Head of caudate nucleus (tissue), 42 donors: ENCODE data around the gene CEACAM1.
"Not testable (repeated sequence)": the region's sequence is repeated elsewhere in the genome, so short reads cannot be mapped to it uniquely, and the experiment has no call there.

Experiments
- DNase-seq, 42 donors: peaks; one replicate each; pipeline versions ENCODE4 v3.0.0 to v3.0.0-alpha.2; 2020 to 2021; ENCODE audit warnings: mixed read lengths in 7 of 42
- intact Hi-C: fragments of 100-400 bp; cut with DNase I; formaldehyde crosslinking; loops from one replicate; pipeline ENCODE4 v1.15.0; 2022

The CEACAM1 gene

DNA sequence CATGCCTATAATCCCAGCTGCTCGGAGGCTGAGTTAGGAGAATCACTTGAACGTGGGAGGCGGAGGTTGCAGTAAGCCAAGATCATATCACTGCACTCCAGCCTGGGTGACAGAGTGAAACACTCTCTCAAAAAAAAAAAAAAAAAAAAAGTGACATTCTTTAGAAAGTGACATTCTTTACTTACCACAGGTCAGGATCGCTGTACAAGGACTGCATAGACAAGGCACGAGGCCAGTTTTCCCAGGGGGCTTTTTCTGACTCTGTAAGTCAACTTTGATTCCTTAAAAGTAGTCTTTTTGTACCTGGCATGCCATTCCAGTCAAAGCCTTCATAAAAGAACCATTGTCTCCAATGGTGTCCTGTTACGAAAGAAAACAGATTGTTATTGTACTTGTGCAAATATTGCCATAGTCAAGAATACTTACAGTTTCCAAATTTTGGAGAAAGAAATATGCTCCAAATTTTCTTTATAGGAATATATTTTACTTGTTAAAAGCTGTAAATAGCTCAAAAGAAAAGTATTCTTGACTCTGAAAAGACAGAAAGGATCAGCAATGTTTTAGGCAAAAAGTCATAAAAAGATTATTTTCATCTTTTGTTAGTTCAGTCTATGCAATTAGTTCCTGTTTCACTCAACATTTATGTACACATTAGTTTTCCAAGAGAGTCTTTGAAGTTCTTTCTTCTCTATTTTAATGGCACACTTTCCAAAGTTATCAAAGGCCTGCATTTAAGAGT, 39.3 kb downstream of the CEACAM1 start:
- intact Hi-C loops, result no loop called here
- DNase-seq, result no peak

DNA sequence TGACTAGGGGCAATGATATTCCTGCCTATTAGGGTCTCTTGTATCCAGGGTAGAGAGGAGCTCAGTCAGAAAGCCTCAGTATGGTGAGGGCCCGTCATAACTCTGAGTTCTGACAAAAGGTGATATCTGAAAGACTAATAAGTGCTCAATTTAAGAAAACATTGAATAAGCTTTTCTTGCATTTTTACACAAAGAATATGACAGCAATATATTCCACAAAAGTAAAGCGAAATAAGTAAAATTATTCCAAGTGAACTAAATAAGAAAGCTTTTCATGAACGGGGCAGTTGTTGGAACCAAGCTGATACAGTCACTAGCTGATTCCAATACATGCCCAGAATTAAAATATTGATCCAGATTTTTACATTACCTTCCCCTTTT, 40.5 kb downstream of the CEACAM1 start:
- DNase-seq, result no peak
- intact Hi-C loops, result no loop called here

GRCh38 chr19:42487032-42487797, 41.1 kb downstream of the CEACAM1 start:
- DNase-seq, result no peak
- intact Hi-C loops, result no loop called here

DNA sequence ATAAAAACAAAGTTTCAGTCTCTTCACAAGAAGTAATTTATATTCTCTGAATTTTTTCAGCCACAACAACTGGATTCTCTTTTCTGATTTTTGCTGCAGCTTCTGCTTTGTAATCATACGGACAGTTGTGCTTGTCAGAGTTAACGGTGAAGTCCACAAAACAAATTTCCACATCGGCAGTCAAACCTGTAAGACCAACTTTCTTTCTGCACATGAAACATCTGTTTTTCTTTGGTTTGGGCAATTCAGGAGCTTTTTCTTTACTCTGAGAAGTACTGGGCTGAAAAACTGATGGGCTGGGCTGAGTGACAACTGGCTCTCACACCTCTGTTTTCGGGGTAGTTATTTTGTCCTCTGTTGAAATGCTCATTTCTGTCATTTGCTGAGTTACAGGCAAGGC, 43.2 kb downstream of the CEACAM1 start:
- intact Hi-C loops, DNase-seq: not testable (repeated sequence)

DNA sequence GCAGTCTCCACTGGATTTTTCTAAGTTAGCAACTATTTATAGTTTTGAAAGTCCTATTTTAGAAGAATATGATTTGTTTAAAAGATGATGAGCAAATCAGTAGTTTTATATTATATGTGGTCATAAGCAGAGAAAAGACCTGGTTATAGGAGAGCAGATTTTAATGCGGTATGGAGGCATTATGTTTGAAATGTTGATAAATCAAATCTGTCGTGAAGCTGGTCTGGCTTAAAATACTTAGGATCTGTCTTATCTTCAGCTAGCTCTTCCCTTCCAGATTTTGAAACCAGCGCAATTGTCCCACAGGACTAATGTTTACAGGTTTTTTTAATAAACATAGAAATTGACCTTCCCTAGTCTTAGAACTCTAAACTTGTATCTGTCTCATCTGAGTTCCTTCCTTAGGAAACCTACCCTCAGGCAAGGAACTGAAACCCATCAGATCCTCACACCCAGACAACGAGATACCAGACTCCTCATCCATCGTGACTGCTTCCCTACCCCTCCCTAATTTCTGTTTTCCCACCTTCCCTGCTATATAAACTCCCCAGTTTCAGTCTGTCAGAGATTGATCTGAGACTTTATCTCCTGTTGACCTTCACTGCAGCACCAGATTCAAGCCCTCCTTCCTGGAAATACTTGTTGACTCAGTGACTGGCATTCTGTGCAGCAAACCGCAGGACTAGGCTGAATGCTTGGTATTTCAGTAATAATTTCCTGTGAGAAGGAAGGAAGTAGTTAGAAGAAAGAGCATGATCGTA, 47.8 kb downstream of the CEACAM1 start:
- intact Hi-C loops, result no loop called here

DNA sequence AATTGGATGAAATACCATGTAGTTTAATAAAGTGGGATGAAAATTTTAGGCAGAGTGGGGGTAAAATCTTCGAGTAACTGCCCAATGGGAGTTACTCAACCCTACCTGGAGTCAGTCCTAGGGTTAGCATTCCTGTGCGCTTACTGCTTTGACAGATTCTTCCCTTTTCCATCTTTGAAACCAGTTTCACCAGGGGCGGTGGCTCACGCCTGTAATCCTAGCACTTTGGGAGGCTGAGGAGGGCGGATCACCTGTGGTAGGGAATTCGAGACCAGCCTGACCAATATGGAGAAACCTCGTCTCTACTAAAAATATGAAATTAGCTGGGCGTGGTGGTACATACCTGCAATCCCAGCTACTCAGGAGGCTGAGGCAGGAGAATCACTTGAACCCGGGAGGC, 48.5 kb downstream of the CEACAM1 start:
- intact Hi-C loops, result no loop called here
- no peak for DNase-seq

More for the DNA sequence above, 47.8 kb downstream of the CEACAM1 start:
- peak in 1 of 42 donors; percentile 11 for DNase-seq

- DNase-seq, result no peak
- intact Hi-C loops, result no loop called here
These were observed 49.4 kb downstream of the CEACAM1 start for GRCh38 chr19:42478765-42479311.

DNA sequence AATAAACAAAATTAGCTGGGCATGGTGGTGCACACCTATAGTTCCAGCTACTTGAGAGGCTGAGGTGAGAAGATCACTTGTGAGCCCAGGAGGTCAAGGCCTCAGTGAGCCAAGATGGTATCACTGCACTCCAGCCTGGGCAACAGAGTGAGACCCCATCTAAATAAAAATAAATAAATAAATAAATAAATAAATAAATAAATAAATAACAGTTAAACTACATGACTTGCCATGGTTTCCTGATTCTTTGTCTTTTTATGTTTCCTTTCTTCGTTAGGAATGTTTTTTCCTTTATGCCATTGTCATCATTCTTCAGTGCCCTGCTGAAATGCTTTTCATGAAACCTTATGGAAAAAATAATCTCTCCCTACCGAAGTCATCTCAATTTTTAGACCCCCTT, 50.3 kb downstream of the CEACAM1 start:
- no peak for DNase-seq
- intact Hi-C loops, result no loop called here

GRCh38 chr19:42477117-42477516, 51.2 kb downstream of the CEACAM1 start:
- intact Hi-C loops, result no loop called here
- no peak for DNase-seq

- no peak for DNase-seq
- intact Hi-C loops, result no loop called here
These were observed 52.9 kb downstream of the CEACAM1 start for GRCh38 chr19:42475366-42475765.

- peak in 5 of 42 donors; percentile 22 to 52 (median 38) for DNase-seq
- intact Hi-C loops, result no loop called here
These were observed 53.5 kb downstream of the CEACAM1 start for GRCh38 chr19:42474743-42475142.

DNA sequence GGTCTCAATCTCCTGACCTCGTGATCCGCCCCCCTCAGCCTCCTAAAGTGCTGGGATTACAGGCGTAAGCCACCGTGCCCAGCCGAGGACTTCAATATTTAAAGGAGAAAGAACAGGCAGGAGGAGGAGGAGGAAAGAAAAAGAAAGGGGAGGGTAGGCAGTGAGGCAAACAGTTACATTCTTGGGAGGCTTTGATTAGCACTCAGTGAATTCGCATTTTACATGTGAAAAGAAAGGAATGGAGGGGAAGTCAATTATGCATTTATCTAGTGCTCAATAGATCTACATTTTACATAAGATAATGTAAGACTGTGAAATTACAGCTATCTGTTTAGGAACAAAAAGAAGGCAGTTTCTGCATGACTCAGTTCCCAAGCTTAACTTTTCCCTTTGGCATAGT, 54.6 kb downstream of the CEACAM1 start:
- DNase-seq, result no peak
- intact Hi-C loops, result no loop called here

DNA sequence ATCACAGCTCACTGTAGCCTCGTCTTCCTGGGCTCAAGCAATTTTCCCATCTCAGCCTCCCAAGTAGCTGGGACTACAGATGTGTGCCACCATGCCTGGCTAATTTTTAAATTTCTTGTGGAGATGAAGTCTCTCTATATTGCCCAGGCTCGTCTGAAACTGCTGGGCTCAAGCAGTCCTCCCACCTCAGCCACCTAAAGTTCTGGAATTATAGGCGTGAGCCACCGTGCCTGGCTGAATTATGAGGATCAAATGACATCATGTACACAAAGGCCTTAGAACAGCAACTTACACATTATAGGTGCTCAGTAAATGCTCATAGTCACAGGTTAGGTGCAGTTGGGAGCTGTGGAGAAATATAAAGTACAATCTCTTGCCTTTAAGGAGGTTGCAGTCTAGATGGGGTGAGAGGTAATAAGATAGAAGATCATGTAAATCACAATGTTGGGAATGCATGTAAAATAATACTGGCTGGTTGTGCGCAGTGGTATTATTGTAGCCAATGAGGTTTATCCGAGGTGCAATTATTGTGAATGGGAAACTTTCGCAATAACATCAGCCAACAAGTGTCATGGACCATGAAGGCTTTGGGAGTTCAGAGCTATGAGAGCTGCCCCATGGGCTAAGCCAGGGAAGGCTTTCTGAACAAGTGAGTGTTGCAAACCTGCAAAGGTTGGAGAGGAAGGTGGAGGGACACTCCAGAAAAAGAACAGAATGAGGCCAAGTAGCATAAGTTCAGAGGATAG, 55.7 kb downstream of the CEACAM1 start:
- intact Hi-C loops, result no loop called here
- no peak for DNase-seq

DNA sequence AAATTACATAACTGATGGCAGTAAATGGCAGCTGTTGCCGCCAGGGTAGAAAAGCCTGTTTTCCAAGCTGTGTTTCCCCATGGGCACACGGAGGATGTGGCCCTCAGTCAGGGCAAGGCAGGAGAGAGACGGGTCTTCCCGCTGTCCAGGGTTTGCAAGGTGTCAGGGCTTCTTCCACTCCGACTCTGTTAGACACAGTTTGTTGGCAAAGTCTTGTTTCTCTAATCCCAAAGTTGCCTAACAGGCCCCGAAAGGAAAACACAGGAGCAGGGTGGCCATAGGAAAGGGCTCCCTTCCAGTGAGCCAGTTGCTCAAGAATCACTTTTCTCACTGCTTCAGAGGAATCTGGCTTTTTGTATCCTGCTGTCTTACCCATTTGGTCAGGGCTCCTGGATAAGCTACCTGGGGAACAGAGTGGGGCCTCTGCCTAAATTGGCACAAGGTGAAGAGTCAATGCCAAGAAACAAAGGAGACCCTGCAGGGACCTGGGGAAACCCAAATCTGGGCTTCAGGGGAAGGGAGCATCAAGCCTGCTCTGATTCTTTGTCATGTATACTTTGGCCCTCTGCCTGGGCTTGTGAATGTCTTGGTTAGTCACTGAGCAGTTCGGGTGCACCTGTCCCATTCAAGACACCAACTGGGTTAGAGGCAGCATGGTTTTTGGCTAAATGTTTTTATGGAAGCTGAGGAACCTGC, 56.6 kb downstream of the CEACAM1 start:
- intact Hi-C loops, result no loop called here
- DNase-seq, result no peak

GRCh38 chr19:42469311-42470235, 58.7 kb downstream of the CEACAM1 start:
- intact Hi-C loops, result no loop called here
- peak in 1 of 42 donors; percentile 20 for DNase-seq

DNA sequence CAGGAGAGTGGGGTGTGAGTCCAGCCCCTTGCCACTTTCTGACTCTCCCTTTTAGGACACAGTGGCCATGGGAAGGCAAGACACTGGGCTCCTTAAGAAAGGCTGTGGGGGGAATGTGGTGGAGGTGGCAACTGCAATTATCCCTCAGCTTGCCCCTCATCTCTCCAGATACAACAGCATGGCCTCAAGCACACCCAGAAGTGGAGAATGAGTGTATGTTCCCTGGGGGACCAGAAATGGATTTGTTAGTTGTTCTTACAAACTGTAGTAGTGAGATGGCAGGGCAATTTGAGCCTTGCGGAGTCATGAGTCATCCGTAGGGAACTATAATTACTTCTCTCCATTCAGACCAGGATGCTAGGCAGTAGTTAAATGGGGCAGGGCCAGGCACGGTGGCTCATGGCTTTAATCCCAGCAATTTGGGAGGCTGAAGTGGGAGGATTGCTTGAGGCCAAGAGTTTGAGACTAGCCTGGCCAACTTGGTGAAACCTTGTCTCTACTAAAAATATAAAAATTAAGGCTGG, 59.9 kb downstream of the CEACAM1 start:
- DNase-seq, result peak in 1 of 42 donors; percentile 20
- intact Hi-C loops, result no loop called here

DNA sequence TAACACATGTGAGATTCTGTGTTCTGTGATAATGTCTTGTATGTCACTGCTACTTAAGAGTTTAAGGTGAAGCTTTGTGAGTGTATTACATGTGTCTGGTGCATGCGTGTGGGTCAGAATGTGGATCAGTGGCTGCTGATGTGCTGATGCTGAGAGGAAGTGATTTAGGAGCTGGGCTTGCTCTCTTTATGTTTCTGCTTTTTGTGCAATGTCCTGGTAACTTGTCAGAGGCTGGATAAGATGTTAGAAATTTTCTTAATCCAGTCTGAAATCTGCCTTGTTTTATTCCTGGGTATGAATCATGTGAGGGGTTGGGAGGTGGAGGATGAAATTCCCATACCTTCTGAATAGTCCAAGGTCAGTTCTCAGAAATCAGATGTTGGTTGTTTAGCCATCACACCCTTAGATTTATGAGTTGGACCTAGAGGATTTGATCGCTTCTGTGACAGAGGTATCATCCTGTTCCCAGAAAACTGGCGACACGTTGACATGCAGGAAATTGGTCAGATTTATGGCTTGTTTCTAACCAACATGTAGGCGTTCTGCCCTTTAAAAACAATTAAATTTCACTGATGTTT, 61.0 kb downstream of the CEACAM1 start:
- intact Hi-C loops, result no loop called here
- peak in 2 of 42 donors; percentile 24 to 36 for DNase-seq
